OCI-LY7 (cell line): ENCODE data around the gene HRH3.

Experiments
- CTCF ChIP-seq: fragments of 200-600 bp; sonication (generic); conservative IDR thresholded peaks from 2 replicates; pipeline ENCODE4 v1.5.1; 2014; ENCODE audit warnings: mild to moderate bottlenecking, antibody characterized with exemption, low read length, moderate library complexity, mixed read lengths
- EZH2phosphoT487 ChIP-seq: fragments of 200-600 bp; sonication (generic); IDR thresholded peaks from 2 replicates; pipeline ENCODE4 v1.6.1; 2018; ENCODE audit warnings: low read depth, borderline replicate concordance, mild to moderate bottlenecking, mixed run types, antibody characterized with exemption, low read length, moderate library complexity, mixed read lengths

GRCh38 chr20:62269378-62269777 is 49.3 kb upstream of the HRH3 start:
- TF ChIP-seq CTCF (no peak), EZH2phosphoT487 (no peak)
